HL-60/S4 treated with retinoic acid at 250 ng/mL for 4 days and 3 days (cell line): ENCODE measurements around the gene WBP11.

Source experiments
- in situ Hi-C: fragments of 300-500 bp; cut with MboI; formaldehyde crosslinking; loops from 2 replicates; pipeline ENCODE4 v1.7.0; 2022; ENCODE audit warnings: low sequenced_read_pairs

WBP11 gene

DNA sequence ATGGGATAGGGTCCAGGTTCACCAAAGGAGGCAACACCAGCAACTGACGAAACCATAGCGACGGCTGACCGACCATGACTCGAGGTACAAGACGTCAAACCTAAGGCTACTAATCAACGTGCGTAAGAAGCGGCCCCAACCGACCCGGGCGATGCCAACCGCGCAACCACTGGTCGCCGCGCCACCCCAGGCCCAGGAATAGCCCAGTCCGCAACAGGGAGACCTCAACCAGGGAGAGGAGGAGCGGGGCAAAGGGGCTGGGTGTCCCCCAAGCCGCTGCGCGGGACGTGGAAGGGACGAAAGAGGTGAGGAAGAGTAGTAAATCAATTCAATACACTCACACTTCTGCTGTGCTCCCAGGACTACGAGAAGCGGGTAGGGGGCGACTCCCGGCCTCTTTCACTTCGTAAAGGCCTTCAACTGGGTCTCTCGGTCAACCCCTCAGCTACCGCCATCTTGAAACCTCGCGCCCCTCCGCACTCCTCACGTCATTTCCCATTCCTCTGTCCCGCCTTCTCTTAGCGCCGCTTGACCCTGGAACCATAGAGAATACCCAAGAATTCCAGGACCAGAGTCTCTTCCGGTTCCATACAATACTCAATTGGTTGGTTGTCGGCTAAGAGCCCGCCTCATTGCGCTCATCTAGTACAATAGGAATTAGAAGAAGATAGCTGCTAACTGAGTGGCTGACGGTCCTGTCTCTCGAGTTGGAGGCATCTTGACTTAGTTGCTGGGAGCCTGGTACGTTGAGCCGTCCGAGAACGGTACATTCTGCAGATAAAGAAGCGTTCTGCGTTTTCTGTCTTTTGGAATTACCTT lies at the start of gene WBP11, which contains the start of gene C12orf60:
Gene WBP11 (minus strand): TSS at position 468 of the 819 bp plus-strand sequence. CDS start 2,095 bp downstream, outside the sequence.
Gene C12orf60 (plus strand): TSS at position 660 of the 819 bp plus-strand sequence. CDS start 19,266 bp downstream, outside the sequence.
- in situ Hi-C loops: no loop called here

DNA sequence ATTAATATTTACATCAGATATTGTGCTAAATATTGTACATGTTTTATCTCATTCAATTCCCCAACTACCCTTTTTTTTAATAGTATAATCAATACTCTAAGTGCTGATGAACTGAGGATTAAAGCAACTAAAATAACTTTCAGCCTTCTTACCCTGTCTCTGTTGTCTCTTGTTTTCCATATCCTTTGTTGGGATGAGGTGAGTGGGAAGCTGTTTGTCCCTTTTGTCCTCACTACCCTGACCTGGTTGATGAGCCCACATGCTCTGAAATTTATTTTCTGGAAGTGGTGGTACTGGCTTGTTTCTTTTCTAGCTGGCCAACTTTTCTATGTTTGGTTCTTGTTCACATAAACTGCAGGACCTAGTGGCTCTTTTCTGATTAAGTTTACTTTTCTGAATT lies 49.6 kb upstream of the WBP11 start:
- in situ Hi-C loops: no loop called here

DNA sequence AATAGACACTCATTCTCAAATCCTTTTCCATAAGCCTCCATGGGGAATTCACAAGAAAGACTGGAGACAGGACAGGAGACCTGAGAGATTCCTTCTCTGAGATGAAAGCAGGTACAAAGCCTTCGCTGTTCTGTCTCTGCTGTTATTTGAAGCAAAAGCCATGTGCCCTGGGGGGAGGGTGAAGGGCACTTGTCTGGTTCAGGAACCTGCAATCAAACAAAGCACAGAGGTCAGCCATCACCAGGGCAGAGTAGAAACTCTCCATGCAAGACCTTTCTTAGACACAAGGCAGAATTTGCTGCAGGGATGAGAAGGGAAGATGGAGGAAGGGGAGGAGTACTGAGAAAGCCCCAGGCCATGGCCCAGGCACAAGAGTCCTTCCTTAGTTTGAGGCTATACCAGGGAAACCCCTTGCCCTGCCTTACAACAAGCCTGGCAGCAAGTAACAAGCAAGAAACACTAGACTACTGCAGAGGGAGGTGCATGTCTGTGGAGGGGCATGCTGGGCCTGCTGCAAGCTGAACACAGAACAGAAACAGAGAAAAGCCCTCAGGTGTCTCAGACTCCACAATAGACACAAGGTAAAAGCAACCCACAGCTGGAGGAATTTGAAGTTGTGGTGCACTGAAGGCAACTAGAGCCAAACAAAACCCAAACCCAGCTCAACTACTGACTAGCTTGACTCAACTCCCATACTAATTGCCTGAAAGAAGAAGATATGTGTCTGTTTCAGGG lies 47.8 kb upstream of the WBP11 start:
- in situ Hi-C loops: no loop called here

DNA sequence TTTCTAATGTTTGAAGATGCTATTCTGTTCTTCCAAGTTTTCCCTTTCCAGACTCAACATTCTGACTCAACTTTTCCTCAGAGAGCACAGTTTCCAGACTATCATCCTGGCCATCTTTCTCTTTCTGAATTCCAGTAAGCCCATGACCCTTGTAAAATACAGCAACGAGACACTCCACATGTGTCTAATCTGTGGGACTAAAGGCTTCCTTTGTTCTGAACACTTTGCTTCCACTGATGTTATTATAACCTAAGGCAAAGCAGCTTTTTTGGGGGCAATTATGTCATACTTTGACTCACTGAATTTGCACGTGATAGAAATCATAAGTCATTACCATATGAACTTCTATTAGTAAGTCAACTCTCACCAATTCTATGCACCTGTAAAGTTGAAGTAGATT lies 46.4 kb upstream of the WBP11 start:
- in situ Hi-C loops: loop anchor here (10.0 to 25.0 kb wide), 2 partner anchors 155 to 413 kb away; no protein-coding TSS in a partner anchor

- in situ Hi-C loops: loop anchor here (10.0 to 25.0 kb wide), 2 partner anchors 158 to 415 kb away; no protein-coding TSS in a partner anchor
Observed at GRCh38 chr12:14846876-14847580, 43.8 kb upstream of the WBP11 start.

DNA sequence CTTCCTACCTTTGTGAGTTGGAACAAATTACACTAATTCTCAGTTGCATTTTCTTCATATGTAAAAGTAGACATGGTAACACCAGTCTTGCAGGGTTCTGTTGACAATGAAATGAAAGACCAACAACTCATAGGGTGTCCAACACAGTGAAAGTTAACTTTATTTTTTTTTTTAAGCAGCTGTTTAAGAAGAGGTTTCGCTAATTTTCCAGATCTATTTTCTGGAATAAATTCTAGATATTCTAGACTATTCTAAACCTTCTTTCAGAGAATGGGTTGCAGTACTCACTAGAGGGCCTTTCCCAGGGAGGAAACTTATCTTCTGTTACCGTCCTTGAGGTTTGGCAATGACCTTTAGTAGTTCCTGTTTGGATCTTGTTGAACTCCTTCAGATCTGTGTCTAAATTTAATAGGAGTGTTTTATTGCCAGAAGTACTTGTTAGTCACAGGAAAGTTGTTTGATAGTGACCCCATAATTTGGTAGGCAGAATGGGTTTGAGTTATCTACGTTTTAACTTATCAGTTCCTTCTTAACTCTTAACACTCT lies 42.8 kb upstream of the WBP11 start:
- in situ Hi-C loops: loop anchor here (10.0 to 25.0 kb wide), 2 partner anchors 159 to 416 kb away; no protein-coding TSS in a partner anchor

- in situ Hi-C loops: loop anchor here (10.0 to 25.0 kb wide), 2 partner anchors 159 to 417 kb away; no protein-coding TSS in a partner anchor
Observed at GRCh38 chr12:14845350-14845750, 42.1 kb upstream of the WBP11 start.

DNA sequence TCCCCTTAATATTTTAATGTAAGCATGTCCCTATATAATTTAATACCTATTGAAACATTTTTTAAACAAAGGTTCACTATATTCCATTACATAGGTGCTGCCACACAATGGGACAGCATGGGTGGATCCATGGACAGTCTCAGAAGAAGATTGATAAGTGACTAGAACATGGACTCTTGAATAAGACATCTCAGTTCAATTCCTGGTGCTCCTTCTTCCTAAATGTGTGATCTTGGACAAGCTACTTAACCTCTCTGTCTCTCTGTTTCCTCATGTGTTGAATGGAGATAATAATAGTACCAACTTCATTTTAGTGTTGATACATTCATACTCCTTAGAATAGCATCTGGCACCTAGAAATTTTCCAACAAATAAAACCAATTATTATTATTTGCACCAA lies 41.1 kb upstream of the WBP11 start:
- in situ Hi-C loops: loop anchor here (10.0 to 25.0 kb wide), 2 partner anchors 160 to 418 kb away; no protein-coding TSS in a partner anchor

DNA sequence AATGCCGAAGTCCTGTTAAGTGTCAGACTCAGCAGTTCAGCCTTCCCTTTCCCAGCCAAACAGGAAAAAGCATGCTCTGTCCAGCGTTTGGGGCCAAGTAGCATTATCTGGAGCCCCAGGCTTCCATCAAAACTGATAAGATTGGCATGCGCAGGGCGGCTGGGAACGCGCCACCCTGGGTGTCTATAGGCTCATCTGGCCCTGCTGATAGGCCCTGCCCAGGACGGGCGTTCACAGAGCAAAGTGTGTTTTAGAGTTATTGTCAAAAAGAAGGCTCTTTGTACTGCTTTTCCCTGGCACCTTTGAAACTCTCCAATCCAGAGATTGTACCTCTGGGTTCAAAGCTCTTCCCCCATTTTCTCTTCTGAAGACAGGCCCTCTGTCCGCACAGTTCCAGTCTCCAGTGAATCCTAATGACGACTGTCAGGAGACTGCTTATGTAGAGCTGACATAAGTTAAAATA lies 40.2 kb upstream of the WBP11 start, which contains the start of gene ART4:
Gene ART4 (minus strand): TSS at position 102 of the 463 bp plus-strand sequence. CDS start 413 bp downstream, outside the sequence.
- in situ Hi-C loops: loop anchor here (10.0 to 25.0 kb wide), 2 partner anchors 161 to 419 kb away; no protein-coding TSS in a partner anchor

DNA sequence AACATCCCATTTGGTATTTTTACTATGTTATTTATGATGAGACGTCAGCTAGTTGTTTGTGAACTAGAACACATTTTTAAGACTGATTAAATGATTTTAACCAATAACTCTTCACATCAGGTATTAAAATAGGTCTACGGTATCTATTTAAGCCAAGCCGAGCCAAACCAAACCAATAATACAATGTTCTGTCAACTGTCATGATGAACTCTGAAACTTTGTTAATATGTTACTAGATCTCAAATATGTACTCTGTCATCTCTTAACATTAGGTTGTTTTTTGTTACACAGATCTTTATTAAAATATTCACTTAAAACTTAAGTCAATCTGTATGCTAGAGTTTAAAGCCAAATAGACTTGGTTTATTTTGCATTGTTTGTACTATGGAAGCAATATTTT lies 39.0 kb upstream of the WBP11 start:
- in situ Hi-C loops: loop anchor here (10.0 to 25.0 kb wide), 2 partner anchors 162 to 420 kb away; no protein-coding TSS in a partner anchor

DNA sequence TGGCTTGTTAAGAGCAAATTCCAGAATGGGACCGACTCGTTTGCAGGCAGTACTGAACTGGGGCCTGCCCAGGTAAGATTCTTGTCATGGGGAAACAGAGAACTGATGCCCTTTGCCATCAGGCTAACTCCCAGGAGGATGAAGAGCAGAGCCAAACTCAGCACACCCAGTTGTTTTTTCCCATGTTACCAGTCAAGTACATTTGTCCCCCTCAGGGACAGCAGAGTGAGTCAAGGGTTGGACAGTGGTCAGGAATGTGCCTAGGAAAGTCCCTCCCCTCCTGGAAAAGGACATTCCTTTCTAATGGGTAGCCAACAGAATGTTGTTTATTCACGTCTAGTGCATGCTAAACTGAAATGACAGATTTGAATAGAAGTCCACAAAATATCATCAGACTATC lies 38.5 kb upstream of the WBP11 start:
- in situ Hi-C loops: loop anchor here (10.0 to 25.0 kb wide), 2 partner anchors 163 to 421 kb away; no protein-coding TSS in a partner anchor

DNA sequence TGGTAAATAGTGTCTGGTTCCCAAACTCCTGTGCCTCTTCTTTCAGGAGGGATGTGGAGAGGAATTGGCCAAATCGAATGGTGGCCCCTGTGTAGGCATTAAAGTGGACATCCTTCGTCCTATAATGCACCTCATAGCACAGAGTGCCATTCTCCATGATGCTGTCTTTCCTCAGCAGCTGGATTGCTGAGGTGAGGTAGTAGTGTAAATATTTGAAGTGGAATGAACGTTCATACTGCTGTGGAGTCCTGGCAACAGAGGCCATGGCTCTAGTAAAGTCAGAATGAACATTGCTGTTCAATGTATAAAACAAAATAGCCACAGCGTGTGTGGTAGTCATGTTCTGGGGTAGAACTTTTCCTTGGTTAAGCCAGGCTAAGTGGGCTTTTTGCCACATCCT lies 37.3 kb upstream of the WBP11 start:
- in situ Hi-C loops: loop anchor here (10.0 to 25.0 kb wide), 2 partner anchors 164 to 422 kb away; no protein-coding TSS in a partner anchor

DNA sequence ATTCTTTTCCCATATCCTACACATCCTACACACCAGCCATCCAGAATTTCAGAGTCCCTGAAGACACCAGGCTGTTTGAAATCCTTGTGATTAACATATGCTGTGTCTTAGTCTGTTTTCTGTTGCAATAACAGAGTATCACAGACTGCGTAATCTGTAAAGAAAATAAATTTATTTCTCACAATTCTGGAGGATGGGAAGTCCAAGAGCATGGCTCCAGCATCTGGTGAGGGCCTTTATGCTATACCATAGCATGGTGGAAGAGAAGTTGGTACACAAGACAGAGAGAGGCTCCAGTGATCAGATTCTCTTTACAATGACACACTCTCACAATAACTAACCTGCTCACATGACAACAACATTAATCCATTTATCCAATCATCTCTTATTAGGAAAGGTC lies 36.0 kb upstream of the WBP11 start:
- in situ Hi-C loops: loop anchor here (25.0 kb wide), 1 partner anchor 423 kb away; no protein-coding TSS in a partner anchor

GRCh38 chr12:14836336-14837210 lies 33.3 kb upstream of the WBP11 start:
- in situ Hi-C loops: loop anchor here (25.0 kb wide), 1 partner anchor 426 kb away; no protein-coding TSS in a partner anchor

DNA sequence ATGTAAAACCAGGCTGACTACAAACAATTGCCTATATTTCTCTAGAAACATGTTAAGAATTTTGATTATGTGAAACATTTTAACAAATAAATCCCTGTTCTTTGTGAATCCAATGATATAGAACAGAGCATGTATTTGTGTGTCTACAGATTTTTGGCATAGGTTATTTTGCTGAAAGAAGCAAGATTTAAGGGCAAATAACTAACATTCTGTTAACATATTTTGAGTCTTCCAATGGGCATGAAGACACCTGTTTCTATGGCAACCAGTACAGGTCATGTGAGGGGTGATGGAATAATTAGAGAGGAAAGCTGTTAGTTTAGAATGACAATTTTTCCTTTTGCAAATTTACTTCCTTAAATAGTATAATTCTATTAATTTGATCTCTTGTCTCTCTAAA lies 31.2 kb upstream of the WBP11 start:
- in situ Hi-C loops: loop anchor here (25.0 kb wide), 1 partner anchor 428 kb away; no protein-coding TSS in a partner anchor

GRCh38 chr12:14833952-14834351 lies 30.7 kb upstream of the WBP11 start:
- in situ Hi-C loops: loop anchor here (25.0 kb wide), 1 partner anchor 428 kb away; no protein-coding TSS in a partner anchor

- in situ Hi-C loops: loop anchor here (25.0 kb wide), 1 partner anchor 429 kb away; no protein-coding TSS in a partner anchor
Observed at GRCh38 chr12:14833336-14833735, 30.1 kb upstream of the WBP11 start.

DNA sequence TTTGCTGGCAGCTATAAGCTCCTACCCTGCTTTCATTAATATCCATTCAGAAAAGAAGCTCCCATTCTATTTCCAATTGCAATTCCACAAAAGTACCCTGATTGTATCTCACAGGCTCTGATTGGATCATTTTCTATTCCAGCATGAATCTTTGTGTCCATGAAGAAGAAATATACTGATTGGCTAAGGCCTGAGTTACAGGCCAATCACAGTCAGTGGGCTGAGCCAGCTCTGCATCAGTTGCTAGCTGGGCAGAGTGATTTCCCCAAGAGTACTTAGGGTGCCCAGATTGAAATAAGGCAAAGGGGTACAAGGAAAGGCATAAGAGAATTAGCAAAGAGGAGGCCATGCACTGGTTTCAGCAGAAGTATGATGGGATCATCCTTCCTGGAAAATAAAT lies 25.6 kb upstream of the WBP11 start:
- in situ Hi-C loops: loop anchor here (25.0 kb wide), 1 partner anchor 433 kb away; no protein-coding TSS in a partner anchor
